Measurements from ENCODE around the gene PNCK. TPM values are rescaled to one million over a fixed set of nuclear protein-coding genes. Genes with fewer than 3 reads are reported as not detected.

The PNCK gene
- total RNA-seq, 1 experiment from 2014 or later: 2.3 TPM

GRCh38 chrX:153642655-153643430, 30.8 kb downstream of the PNCK start:
- ATAC-seq (no peak), DNase-seq (ENCODE audit: low read depth, low spot score) (no peak)
- ChIA-PET POLR2A (no interaction called here), CTCF (interaction anchor here (0.6 to 0.9 kb wide), 2 partner anchors 9 to 249 kb away, joined by 3 to 4 read pairs; no protein-coding TSS in a partner anchor)
- no peaks in the 10 kb centered on the region for H3K36me3 ChIP-seq (ENCODE audit: control insufficient read depth, insufficient read depth, low read length)
- BruUV-seq (replicated peaks): no TSS peak
- no peak overlapping the region for H3K27ac ChIP-seq (ENCODE audit: low read length)
- in situ Hi-C loops (cut with HindIII; ENCODE audit: low pct_unique_long_range_greater_than_20kb, low sequenced_read_pairs): no loop called here
- intact Hi-C loops (cut with micrococcal nuclease; ENCODE audit: unreplicated experiment): no loop called here
- peaks cover 4% of the 10 kb centered on the region for H3K27me3 ChIP-seq (ENCODE audit: control insufficient read depth, insufficient read depth, low read length)
- peaks cover 7% of the 10 kb centered on the region for H3K4me1 ChIP-seq (ENCODE audit: control insufficient read depth, insufficient read depth, low read length)
- 0 out of 4 replicates have a peak overlapping the region, but pooled peaks of 1 of the 2 experiments have one; percentile 8 for H3K4me3 ChIP-seq (ENCODE audit: low read depth in 2 of 2, low read length in 2 of 2)
- no peak for TF ChIP-seq SIN3A (IDR thresholded peaks at IDR 0.05; ENCODE audit: borderline replicate concordance, insufficient read depth, low read depth, low read length)
- TF ChIP-seq, protein P1, sequence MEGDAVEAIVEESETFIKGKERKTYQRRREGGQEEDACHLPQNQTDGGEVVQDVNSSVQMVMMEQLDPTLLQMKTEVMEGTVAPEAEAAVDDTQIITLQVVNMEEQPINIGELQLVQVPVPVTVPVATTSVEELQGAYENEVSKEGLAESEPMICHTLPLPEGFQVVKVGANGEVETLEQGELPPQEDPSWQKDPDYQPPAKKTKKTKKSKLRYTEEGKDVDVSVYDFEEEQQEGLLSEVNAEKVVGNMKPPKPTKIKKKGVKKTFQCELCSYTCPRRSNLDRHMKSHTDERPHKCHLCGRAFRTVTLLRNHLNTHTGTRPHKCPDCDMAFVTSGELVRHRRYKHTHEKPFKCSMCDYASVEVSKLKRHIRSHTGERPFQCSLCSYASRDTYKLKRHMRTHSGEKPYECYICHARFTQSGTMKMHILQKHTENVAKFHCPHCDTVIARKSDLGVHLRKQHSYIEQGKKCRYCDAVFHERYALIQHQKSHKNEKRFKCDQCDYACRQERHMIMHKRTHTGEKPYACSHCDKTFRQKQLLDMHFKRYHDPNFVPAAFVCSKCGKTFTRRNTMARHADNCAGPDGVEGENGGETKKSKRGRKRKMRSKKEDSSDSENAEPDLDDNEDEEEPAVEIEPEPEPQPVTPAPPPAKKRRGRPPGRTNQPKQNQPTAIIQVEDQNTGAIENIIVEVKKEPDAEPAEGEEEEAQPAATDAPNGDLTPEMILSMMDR (IDR thresholded peaks at IDR 0.05): no peak
- TF ChIP-seq, protein P2, sequence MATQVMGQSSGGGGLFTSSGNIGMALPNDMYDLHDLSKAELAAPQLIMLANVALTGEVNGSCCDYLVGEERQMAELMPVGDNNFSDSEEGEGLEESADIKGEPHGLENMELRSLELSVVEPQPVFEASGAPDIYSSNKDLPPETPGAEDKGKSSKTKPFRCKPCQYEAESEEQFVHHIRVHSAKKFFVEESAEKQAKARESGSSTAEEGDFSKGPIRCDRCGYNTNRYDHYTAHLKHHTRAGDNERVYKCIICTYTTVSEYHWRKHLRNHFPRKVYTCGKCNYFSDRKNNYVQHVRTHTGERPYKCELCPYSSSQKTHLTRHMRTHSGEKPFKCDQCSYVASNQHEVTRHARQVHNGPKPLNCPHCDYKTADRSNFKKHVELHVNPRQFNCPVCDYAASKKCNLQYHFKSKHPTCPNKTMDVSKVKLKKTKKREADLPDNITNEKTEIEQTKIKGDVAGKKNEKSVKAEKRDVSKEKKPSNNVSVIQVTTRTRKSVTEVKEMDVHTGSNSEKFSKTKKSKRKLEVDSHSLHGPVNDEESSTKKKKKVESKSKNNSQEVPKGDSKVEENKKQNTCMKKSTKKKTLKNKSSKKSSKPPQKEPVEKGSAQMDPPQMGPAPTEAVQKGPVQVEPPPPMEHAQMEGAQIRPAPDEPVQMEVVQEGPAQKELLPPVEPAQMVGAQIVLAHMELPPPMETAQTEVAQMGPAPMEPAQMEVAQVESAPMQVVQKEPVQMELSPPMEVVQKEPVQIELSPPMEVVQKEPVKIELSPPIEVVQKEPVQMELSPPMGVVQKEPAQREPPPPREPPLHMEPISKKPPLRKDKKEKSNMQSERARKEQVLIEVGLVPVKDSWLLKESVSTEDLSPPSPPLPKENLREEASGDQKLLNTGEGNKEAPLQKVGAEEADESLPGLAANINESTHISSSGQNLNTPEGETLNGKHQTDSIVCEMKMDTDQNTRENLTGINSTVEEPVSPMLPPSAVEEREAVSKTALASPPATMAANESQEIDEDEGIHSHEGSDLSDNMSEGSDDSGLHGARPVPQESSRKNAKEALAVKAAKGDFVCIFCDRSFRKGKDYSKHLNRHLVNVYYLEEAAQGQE (IDR thresholded peaks at IDR 0.05; ENCODE audit: insufficient read depth in 1 of 2, low read depth in 2 of 2, low read length in 1 of 2): no peak
- TF ChIP-seq TCF7L2 (IDR thresholded peaks at IDR 0.05; ENCODE audit: low read depth, low read length): no peak
- no peak for TF ChIP-seq POLR2AphosphoS5 (IDR thresholded peaks at IDR 0.05; ENCODE audit: low read depth, low read length)
- no peaks in the 10 kb centered on the region for H3K9me3 ChIP-seq (ENCODE audit: control insufficient read depth, insufficient read depth, low read depth, low read length)

GRCh38 chrX:153642051-153642654, 31.5 kb downstream of the PNCK start:
- ChIA-PET CTCF (interaction anchor here (0.9 kb wide), 1 partner anchor 10 kb away, joined by 4 read pairs; no protein-coding TSS in a partner anchor), POLR2A (no interaction called here)
- Histone ChIP-seq H3K27ac (ENCODE audit: low read length) (no peak overlapping the region), H3K9me3 (ENCODE audit: control insufficient read depth, insufficient read depth, low read depth, low read length) (no peaks in the 10 kb centered on the region), H3K4me1 (ENCODE audit: control insufficient read depth, insufficient read depth, low read length) (peaks cover 7% of the 10 kb centered on the region), H3K4me3 (ENCODE audit: low read depth in 2 of 2, low read length in 2 of 2) (0 out of 4 replicates have a peak overlapping the region, but pooled peaks of 1 of the 2 experiments have one; percentile 7), H3K36me3 (ENCODE audit: control insufficient read depth, insufficient read depth, low read length) (no peaks in the 10 kb centered on the region), H3K27me3 (ENCODE audit: control insufficient read depth, insufficient read depth, low read length) (peaks cover 4% of the 10 kb centered on the region)
- DNase-seq (ENCODE audit: low read depth, low spot score) (no peak), ATAC-seq (no peak)
- TF ChIP-seq SIN3A (IDR thresholded peaks at IDR 0.05; ENCODE audit: borderline replicate concordance, insufficient read depth, low read depth, low read length) (no peak), POLR2AphosphoS5 (IDR thresholded peaks at IDR 0.05; ENCODE audit: low read depth, low read length) (no peak), TCF7L2 (IDR thresholded peaks at IDR 0.05; ENCODE audit: low read depth, low read length) (no peak)
- TF ChIP-seq, protein P2 (IDR thresholded peaks at IDR 0.05; ENCODE audit: insufficient read depth in 1 of 2, low read depth in 2 of 2, low read length in 1 of 2): no peak
- TF ChIP-seq, protein P1 (IDR thresholded peaks at IDR 0.05): no peak
- intact Hi-C loops (cut with micrococcal nuclease; ENCODE audit: unreplicated experiment) (no loop called here), in situ Hi-C loops (cut with HindIII; ENCODE audit: low pct_unique_long_range_greater_than_20kb, low sequenced_read_pairs) (no loop called here)
- no TSS peak for BruUV-seq (replicated peaks)
